GM21360 (cell line): ENCODE measurements around the gene ELAC2.

Source experiments
- ATAC-seq: cut with Tn5 transposase; IDR thresholded peaks from one replicate; pipeline ENCODE4 v1.9.1; 2021; ENCODE audit warnings: mild to moderate bottlenecking, moderate library complexity; ENCODE audit not compliant: unreplicated experiment

The ELAC2 gene

GRCh38 chr17:12963505-12963904, 54.3 kb downstream of the ELAC2 start:
- no peak for ATAC-seq

DNA sequence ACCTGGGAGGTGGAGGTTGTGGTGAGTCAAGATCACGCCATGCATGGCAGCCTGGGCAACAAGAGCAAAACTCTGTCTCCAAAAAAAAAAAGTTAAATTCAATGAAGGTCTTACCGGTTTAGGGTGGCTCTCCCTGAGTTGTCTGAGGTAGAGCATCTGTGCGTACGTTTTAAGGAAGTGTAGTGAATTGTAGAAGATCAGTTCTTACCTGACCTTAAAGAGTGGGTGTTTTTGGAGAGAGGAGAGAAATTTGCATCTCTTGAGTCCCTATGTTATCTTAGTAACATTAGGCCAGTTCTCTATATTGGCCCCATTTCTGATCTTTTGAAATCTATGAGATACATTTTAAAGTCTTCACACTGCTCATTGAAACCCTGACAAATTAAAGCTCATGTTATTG, 56.2 kb downstream of the ELAC2 start:
- ATAC-seq = no peak

DNA sequence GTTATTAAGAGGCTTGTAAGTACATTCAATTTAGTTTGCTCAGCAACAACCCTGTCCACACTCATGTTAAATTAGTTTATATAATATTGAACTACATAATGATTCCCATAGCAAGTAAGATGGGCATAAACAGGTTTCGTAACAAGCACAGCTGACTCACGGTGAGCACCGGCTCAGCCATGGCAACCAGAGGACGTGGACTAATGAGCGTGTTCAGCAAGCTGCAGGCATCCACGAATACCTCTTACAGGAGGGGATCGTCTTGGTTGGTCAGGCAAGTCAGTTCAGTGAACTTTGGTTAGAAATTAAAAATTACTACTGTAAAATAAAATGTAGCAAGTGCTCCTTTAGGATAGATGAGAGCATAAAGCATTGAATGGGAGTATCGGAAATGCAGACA, 58.4 kb downstream of the ELAC2 start:
- no peak for ATAC-seq

DNA sequence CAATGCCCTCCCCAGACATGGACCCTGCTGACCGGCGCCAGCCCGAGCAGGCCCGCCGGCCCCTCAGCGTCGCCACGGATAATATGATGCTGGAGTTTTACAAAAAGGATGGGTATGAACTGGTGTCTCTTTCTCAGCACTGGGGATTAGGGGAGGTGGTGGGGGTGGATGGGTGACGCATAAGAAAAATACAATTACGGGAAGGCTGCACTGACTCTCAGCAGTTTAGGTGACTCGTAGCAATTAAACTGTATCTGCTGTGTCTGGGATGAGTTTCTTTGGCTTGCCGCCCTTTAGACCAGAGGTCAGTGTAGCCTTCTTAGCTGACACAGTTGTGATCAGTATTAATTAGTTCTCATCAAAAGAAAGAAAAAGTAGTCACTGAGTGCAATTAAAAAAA, 59.0 kb downstream of the ELAC2 start:
- ATAC-seq = no peak

GRCh38 chr17:12955521-12955920, 62.3 kb downstream of the ELAC2 start:
- ATAC-seq = no peak

DNA sequence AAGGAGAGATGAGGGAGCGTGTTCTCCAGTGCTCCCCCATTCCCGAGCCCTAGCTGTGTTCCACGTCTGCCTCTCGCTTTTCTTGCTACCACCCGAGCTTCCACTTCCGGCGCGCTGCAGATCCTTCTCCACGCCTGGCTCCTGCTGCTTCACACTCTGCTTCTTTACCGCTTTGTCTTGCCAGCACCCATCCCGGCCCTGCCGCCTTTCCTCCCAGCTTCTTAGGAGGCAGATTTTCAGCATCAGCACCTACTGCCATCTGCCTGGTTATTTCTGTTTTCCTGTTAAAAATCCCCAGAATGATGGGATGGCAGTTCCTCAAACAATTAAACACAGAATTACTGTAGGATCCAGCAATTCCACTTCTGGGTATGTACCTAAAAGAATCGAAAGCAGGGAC, 64.7 kb downstream of the ELAC2 start:
- no peak for ATAC-seq

- ATAC-seq = no peak
Observed at GRCh38 chr17:12952012-12952411, 65.8 kb downstream of the ELAC2 start.

- no peak for ATAC-seq
Observed at GRCh38 chr17:12947047-12947446, 70.8 kb downstream of the ELAC2 start.
